Neural progenitor cell (in vitro differentiated cells): ENCODE results near the gene CACNB4. TPM values are rescaled to one million over a fixed set of nuclear protein-coding genes. Genes with fewer than 3 reads are reported as not detected.

Experiments used
- DNase-seq: peaks from one replicate; pipeline ENCODE4 v3.0.0-alpha.2; 2016; ENCODE audit warnings: low spot score
- H2AFZ ChIP-seq: fragments of 200-600 bp; sonication (generic); replicated peaks from 2 replicates; pipeline ENCODE4 v1.6.1; 2016; ENCODE audit warnings: antibody characterized with exemption
- H3F3A ChIP-seq: fragments of 200-600 bp; sonication (generic); 2 replicates; pipeline ENCODE4 v1.6.1; 2016; ENCODE audit warnings: antibody characterized with exemption, low read depth
- H3K27ac ChIP-seq: fragments of 200-600 bp; sonication (generic); 2 replicates; pipeline ENCODE4 v1.5.1; 2016; ENCODE audit warnings: mild to moderate bottlenecking
- H3K27me3 ChIP-seq: fragments of 200-600 bp; sonication (generic); 2 replicates; pipeline ENCODE4 v1.6.1; 2016; ENCODE audit warnings: mild to moderate bottlenecking, moderate library complexity
- H3K36me3 ChIP-seq: fragments of 200-600 bp; sonication (generic); 2 replicates; pipeline ENCODE4 v1.5.1; 2016
- H3K4me1 ChIP-seq: fragments of 200-600 bp; sonication (generic); 2 replicates; pipeline ENCODE4 v1.6.1; 2016; ENCODE audit warnings: mixed run types
- H3K4me2 ChIP-seq: fragments of 200-600 bp; sonication (generic); 2 replicates; pipeline ENCODE4 v1.6.1; 2016
- H3K4me3 ChIP-seq: fragments of 200-600 bp; sonication (generic); 2 replicates; pipeline ENCODE4 v1.5.1; 2016
- H3K79me2 ChIP-seq: fragments of 200-600 bp; sonication (generic); 2 replicates; pipeline ENCODE4 v1.6.1; 2016; ENCODE audit warnings: low read depth
- H3K9ac ChIP-seq: fragments of 200-600 bp; sonication (generic); 2 replicates; pipeline ENCODE4 v1.6.1; 2016
- H3K9me3 ChIP-seq: fragments of 200-600 bp; sonication (generic); 2 replicates; pipeline ENCODE4 v1.5.1; 2016; ENCODE audit warnings: low read depth
- H4K20me1 ChIP-seq: fragments of 200-600 bp; sonication (generic); 2 replicates; pipeline ENCODE4 v1.6.1; 2016; ENCODE audit warnings: low read depth
- H3K27ac Mint-ChIP-seq: 3 replicates; pipeline ENCODE4 v1.8.0; 2021; ENCODE audit warnings: mixed read lengths
- H3K27me3 Mint-ChIP-seq: 2 replicates; pipeline ENCODE4 v1.8.0; 2022; ENCODE audit warnings: low read depth, mild to moderate bottlenecking, inconsistent platforms, moderate library complexity, mixed read lengths; ENCODE audit not compliant: insufficient read depth
- H3K36me3 Mint-ChIP-seq: 3 replicates; pipeline ENCODE4 v1.8.0; 2021; ENCODE audit warnings: mixed read lengths
- H3K4me1 Mint-ChIP-seq: 3 replicates; pipeline ENCODE4 v1.8.0; 2021; ENCODE audit warnings: mixed read lengths
- H3K4me3 Mint-ChIP-seq: 3 replicates; pipeline ENCODE4 v1.8.0; 2021; ENCODE audit warnings: mild to moderate bottlenecking, moderate library complexity, mixed read lengths
- H3K9me3 Mint-ChIP-seq: 3 replicates; pipeline ENCODE4 v1.8.0; 2020; ENCODE audit warnings: mixed read lengths
- EZH2 ChIP-seq: fragments of 200-600 bp; sonication (generic); IDR thresholded peaks from 2 replicates; pipeline ENCODE4 v1.6.1; 2017; ENCODE audit warnings: antibody characterized with exemption, mild to moderate bottlenecking, moderate library complexity
- EZH2phosphoT487 ChIP-seq: fragments of 200-600 bp; sonication (generic); IDR thresholded peaks from 2 replicates; pipeline ENCODE4 v1.6.1; 2017; ENCODE audit warnings: antibody characterized with exemption
- total RNA-seq: library from RNA; depleted of rRNA; stranded (reverse); fragments of >200 nt; gene quantifications from 2 replicates; pipeline ENCODE4 v1.2.3, GENCODE V29; 2015; ENCODE audit warnings: low replicate concordance
- TF ChIP-seq, protein P1 (sequence below): fragments of 200-600 bp; sonication (generic); IDR thresholded peaks from 2 replicates; pipeline ENCODE4 v1.5.1; 2017; ENCODE audit warnings: antibody characterized with exemption, mild to moderate bottlenecking

The CACNB4 gene
- total RNA-seq, 1 donor from 2014 or later = 14.2 TPM

DNA sequence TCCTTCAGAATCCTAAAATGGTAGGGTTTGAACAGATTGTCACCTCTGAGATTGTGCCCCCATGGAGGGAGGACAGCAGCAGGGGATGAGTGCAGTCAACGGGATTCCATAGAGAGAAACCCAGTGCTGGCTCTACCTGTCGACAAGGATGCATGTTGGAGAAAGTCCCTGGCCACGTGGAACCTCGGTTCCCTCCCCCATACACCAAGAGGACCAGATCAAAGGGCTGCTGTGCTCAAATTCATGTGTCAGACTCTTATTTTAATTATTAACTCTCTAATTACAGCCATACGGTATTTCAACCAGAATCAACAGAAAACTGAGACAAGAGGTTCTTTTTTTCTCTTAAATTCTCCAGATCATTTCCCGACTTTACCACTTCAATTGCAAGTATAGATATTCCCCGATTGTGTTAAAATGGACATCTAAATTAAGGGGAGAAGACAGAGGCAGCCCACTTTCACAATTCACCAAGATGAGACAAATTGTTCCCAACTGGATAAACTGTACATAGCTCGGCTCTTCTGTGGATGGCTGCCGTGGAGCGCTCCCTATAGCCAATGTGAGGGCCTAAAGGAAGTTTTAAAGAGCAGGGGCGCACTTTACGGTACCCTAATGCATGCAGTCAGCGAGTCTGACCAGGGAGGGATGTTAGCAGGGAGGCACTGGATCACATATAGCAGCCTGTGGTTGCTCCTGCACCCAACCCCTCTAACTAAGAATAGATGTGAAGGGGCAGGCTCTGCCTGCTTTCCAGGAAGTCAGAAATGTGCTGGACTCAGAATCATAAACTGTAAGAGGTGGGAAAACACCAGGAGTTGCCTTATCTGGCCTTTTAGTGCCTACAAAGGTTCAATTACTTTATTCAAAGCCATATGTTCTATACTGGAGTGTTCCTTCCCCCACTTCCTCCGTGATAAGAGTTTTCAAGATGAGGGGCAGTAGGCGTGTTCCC, 123.1 kb downstream of the CACNB4 start:
- Histone ChIP-seq H3K4me1 (peaks cover 14% of the 10 kb centered on the region), H3K27me3 (no peaks in the 10 kb centered on the region), H3K79me2 (no peaks in the 10 kb centered on the region), H3K9ac (no peak overlapping the region), H3K27ac (no peak overlapping the region), H3K4me2 (no peak overlapping the region), H3K36me3 (no peaks in the 10 kb centered on the region), H3K9me3 (no peaks in the 10 kb centered on the region), H3F3A (no peaks in the 10 kb centered on the region), H3K4me3 (no peak overlapping the region), H2AFZ (no peak overlapping the region), H4K20me1 (no peaks in the 10 kb centered on the region)
- Mint-ChIP-seq H3K9me3 (no peaks in the 10 kb centered on the region), H3K36me3 (peaks cover 4% of the 10 kb centered on the region), H3K27me3 (peaks cover 4% of the 10 kb centered on the region), H3K4me1 (peaks cover 27% of the 10 kb centered on the region), H3K4me3 (no peak overlapping the region), H3K27ac (no peak overlapping the region)
- no peak for DNase-seq
- TF ChIP-seq, protein P1, sequence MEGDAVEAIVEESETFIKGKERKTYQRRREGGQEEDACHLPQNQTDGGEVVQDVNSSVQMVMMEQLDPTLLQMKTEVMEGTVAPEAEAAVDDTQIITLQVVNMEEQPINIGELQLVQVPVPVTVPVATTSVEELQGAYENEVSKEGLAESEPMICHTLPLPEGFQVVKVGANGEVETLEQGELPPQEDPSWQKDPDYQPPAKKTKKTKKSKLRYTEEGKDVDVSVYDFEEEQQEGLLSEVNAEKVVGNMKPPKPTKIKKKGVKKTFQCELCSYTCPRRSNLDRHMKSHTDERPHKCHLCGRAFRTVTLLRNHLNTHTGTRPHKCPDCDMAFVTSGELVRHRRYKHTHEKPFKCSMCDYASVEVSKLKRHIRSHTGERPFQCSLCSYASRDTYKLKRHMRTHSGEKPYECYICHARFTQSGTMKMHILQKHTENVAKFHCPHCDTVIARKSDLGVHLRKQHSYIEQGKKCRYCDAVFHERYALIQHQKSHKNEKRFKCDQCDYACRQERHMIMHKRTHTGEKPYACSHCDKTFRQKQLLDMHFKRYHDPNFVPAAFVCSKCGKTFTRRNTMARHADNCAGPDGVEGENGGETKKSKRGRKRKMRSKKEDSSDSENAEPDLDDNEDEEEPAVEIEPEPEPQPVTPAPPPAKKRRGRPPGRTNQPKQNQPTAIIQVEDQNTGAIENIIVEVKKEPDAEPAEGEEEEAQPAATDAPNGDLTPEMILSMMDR = no peak
- TF ChIP-seq EZH2 (no peak), EZH2phosphoT487 (no peak)

DNA sequence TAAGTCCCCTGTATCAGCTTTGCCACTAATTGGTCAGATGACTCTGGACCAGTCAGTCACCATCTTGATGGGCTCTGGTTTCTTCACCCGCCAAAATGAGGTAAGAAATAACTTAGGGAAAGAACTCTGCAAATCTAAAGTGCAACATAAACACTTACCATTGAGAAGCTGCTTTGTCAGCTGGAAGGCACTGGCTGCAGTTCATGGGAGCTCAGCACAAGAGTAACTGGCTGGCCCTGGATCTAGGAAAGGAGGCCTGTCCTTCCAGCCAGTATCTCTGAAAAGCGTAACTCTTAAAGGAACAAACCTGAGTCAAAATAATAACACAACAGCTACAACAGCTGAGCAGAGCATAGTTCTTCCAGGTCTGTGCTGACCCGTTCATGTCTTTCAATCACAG, 123.9 kb downstream of the CACNB4 start:
- Mint-ChIP-seq H3K27me3 (peaks cover 4% of the 10 kb centered on the region), H3K4me3 (no peak overlapping the region), H3K27ac (no peak overlapping the region), H3K9me3 (no peaks in the 10 kb centered on the region), H3K4me1 (peaks cover 27% of the 10 kb centered on the region), H3K36me3 (peaks cover 8% of the 10 kb centered on the region)
- DNase-seq = no peak
- no peak overlapping the region for H3K4me2 ChIP-seq
- no peak overlapping the region for H3K4me3 ChIP-seq
- no peaks in the 10 kb centered on the region for H4K20me1 ChIP-seq
- H2AFZ ChIP-seq = no peak overlapping the region
- no peak overlapping the region for H3K9ac ChIP-seq
- H3K27me3 ChIP-seq = no peaks in the 10 kb centered on the region
- H3K4me1 ChIP-seq = peaks cover 14% of the 10 kb centered on the region
- no peaks in the 10 kb centered on the region for H3K79me2 ChIP-seq
- no peak for TF ChIP-seq EZH2
- TF ChIP-seq, protein P1 = no peak
- no peak for TF ChIP-seq EZH2phosphoT487
- no peaks in the 10 kb centered on the region for H3K36me3 ChIP-seq
- H3F3A ChIP-seq = no peaks in the 10 kb centered on the region
- no peaks in the 10 kb centered on the region for H3K9me3 ChIP-seq
- no peak overlapping the region for H3K27ac ChIP-seq

DNA sequence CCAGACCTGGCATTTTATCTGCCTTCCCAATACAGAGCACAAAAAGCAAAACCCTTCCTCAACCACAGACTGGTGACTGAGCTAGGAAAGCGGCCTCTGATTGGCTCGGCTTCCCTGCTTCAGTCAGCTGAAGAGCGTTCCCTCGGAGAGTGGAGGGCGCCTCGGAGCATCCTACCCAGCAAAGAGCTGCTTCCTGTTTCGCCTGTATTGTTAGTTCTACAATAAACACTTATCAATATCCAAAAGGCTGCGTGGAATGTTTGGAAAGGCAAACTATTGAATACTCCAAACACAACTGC, 125.0 kb downstream of the CACNB4 start:
- H3K9ac ChIP-seq = no peak overlapping the region
- no peaks in the 10 kb centered on the region for H3K27me3 ChIP-seq
- Mint-ChIP-seq H3K4me1 (peaks cover 30% of the 10 kb centered on the region), H3K4me3 (peak overlapping the region; percentile 80), H3K27ac (no peak overlapping the region), H3K36me3 (peaks cover 8% of the 10 kb centered on the region), H3K9me3 (no peaks in the 10 kb centered on the region), H3K27me3 (peaks cover 4% of the 10 kb centered on the region)
- peak; percentile 69 for DNase-seq
- peak overlapping the region; percentile 51 for H3K4me2 ChIP-seq
- no peaks in the 10 kb centered on the region for H3K79me2 ChIP-seq
- H2AFZ ChIP-seq = peak overlapping the region; percentile 96
- H4K20me1 ChIP-seq = no peaks in the 10 kb centered on the region
- H3K4me1 ChIP-seq = peaks cover 14% of the 10 kb centered on the region
- H3K4me3 ChIP-seq = peak overlapping the region; percentile 28
- TF ChIP-seq, protein P1 = no peak
- no peak for TF ChIP-seq EZH2phosphoT487
- TF ChIP-seq EZH2 = no peak
- H3F3A ChIP-seq = no peaks in the 10 kb centered on the region
- H3K36me3 ChIP-seq = no peaks in the 10 kb centered on the region
- no peak overlapping the region for H3K27ac ChIP-seq
- no peaks in the 10 kb centered on the region for H3K9me3 ChIP-seq
